Measurements from ENCODE around the gene BCDIN3D. TPM values are rescaled to one million over a fixed set of nuclear protein-coding genes. Genes with fewer than 3 reads are reported as not detected.

The BCDIN3D gene
- total RNA-seq, 1 experiment from 2014 or later = 5.8 TPM

GRCh38 chr12:49796606-49797448 lies 46.1 kb downstream of the BCDIN3D start:
- Histone ChIP-seq H3K27ac (ENCODE audit: low read length) (no peak overlapping the region), H2AFZ (ENCODE audit: low read length) (no peak overlapping the region), H3K36me3 (ENCODE audit: insufficient read depth, low read length) (no peaks in the 10 kb centered on the region), H3K79me2 (ENCODE audit: low read length) (no peaks in the 10 kb centered on the region), H3K9me3 (ENCODE audit: low read length) (no peaks in the 10 kb centered on the region), H3K4me2 (ENCODE audit: low read depth, low read length, poor library complexity, severe bottlenecking) (no peak overlapping the region), H3K9ac (ENCODE audit: low read length) (no peak overlapping the region), H3K27me3 (ENCODE audit: low read length) (no peaks in the 10 kb centered on the region), H3K4me1 (ENCODE audit: low read length) (no peaks in the 10 kb centered on the region), H3K4me3 (ENCODE audit: low read length) (no peak overlapping the region), H4K20me1 (ENCODE audit: insufficient read depth, low read depth, low read length) (no peaks in the 10 kb centered on the region), H3K9me2 (replicated peaks; ENCODE audit: insufficient read depth, low read length) (no peaks in the 10 kb centered on the region)
- DNase-seq = no peak

GRCh38 chr12:49796155-49796554 lies 46.8 kb downstream of the BCDIN3D start:
- Histone ChIP-seq H3K9me2 (replicated peaks; ENCODE audit: insufficient read depth, low read length) (no peaks in the 10 kb centered on the region), H3K79me2 (ENCODE audit: low read length) (no peaks in the 10 kb centered on the region), H3K9me3 (ENCODE audit: low read length) (no peaks in the 10 kb centered on the region), H3K9ac (ENCODE audit: low read length) (no peak overlapping the region), H2AFZ (ENCODE audit: low read length) (no peak overlapping the region), H3K36me3 (ENCODE audit: insufficient read depth, low read length) (no peaks in the 10 kb centered on the region), H3K27ac (ENCODE audit: low read length) (no peak overlapping the region), H3K4me1 (ENCODE audit: low read length) (no peaks in the 10 kb centered on the region), H3K4me2 (ENCODE audit: low read depth, low read length, poor library complexity, severe bottlenecking) (no peak overlapping the region), H3K27me3 (ENCODE audit: low read length) (no peaks in the 10 kb centered on the region), H4K20me1 (ENCODE audit: insufficient read depth, low read depth, low read length) (no peaks in the 10 kb centered on the region), H3K4me3 (ENCODE audit: low read length) (no peak overlapping the region)
- no peak for DNase-seq

- H3K4me3 ChIP-seq (ENCODE audit: low read length) = no peak overlapping the region
- no peaks in the 10 kb centered on the region for H3K79me2 ChIP-seq (ENCODE audit: low read length)
- no peaks in the 10 kb centered on the region for H3K4me1 ChIP-seq (ENCODE audit: low read length)
- no peaks in the 10 kb centered on the region for H4K20me1 ChIP-seq (ENCODE audit: insufficient read depth, low read depth, low read length)
- H3K27me3 ChIP-seq (ENCODE audit: low read length) = no peaks in the 10 kb centered on the region
- H3K9me2 ChIP-seq (replicated peaks; ENCODE audit: insufficient read depth, low read length) = no peaks in the 10 kb centered on the region
- H2AFZ ChIP-seq (ENCODE audit: low read length) = no peak overlapping the region
- no peak overlapping the region for H3K9ac ChIP-seq (ENCODE audit: low read length)
- DNase-seq = no peak
- no peak overlapping the region for H3K27ac ChIP-seq (ENCODE audit: low read length)
- no peak overlapping the region for H3K4me2 ChIP-seq (ENCODE audit: low read depth, low read length, poor library complexity, severe bottlenecking)
- H3K36me3 ChIP-seq (ENCODE audit: insufficient read depth, low read length) = no peaks in the 10 kb centered on the region
- no peaks in the 10 kb centered on the region for H3K9me3 ChIP-seq (ENCODE audit: low read length)
Measured at GRCh38 chr12:49795654-49796105, 47.2 kb downstream of the BCDIN3D start.

GRCh38 chr12:49794811-49795653 lies 47.9 kb downstream of the BCDIN3D start:
- Histone ChIP-seq H3K4me2 (ENCODE audit: low read depth, low read length, poor library complexity, severe bottlenecking) (no peak overlapping the region), H4K20me1 (ENCODE audit: insufficient read depth, low read depth, low read length) (no peaks in the 10 kb centered on the region), H3K9me2 (replicated peaks; ENCODE audit: insufficient read depth, low read length) (no peaks in the 10 kb centered on the region), H3K9ac (ENCODE audit: low read length) (no peak overlapping the region), H3K27me3 (ENCODE audit: low read length) (no peaks in the 10 kb centered on the region), H3K27ac (ENCODE audit: low read length) (no peak overlapping the region), H3K79me2 (ENCODE audit: low read length) (no peaks in the 10 kb centered on the region), H3K4me1 (ENCODE audit: low read length) (no peaks in the 10 kb centered on the region), H3K36me3 (ENCODE audit: insufficient read depth, low read length) (no peaks in the 10 kb centered on the region), H3K9me3 (ENCODE audit: low read length) (no peaks in the 10 kb centered on the region), H2AFZ (ENCODE audit: low read length) (no peak overlapping the region), H3K4me3 (ENCODE audit: low read length) (no peak overlapping the region)
- no peak for DNase-seq

GRCh38 chr12:49794021-49794420 lies 48.9 kb downstream of the BCDIN3D start:
- DNase-seq = no peak
- no peak overlapping the region for H2AFZ ChIP-seq (ENCODE audit: low read length)
- no peaks in the 10 kb centered on the region for H3K9me3 ChIP-seq (ENCODE audit: low read length)
- H3K27me3 ChIP-seq (ENCODE audit: low read length) = no peaks in the 10 kb centered on the region
- no peak overlapping the region for H3K4me3 ChIP-seq (ENCODE audit: low read length)
- H3K36me3 ChIP-seq (ENCODE audit: insufficient read depth, low read length) = no peaks in the 10 kb centered on the region; the same call in 1 of the 2 replicates
- no peak overlapping the region for H3K27ac ChIP-seq (ENCODE audit: low read length)
- no peak overlapping the region for H3K4me2 ChIP-seq (ENCODE audit: low read depth, low read length, poor library complexity, severe bottlenecking)
- no peaks in the 10 kb centered on the region for H3K9me2 ChIP-seq (replicated peaks; ENCODE audit: insufficient read depth, low read length)
- no peak overlapping the region for H3K9ac ChIP-seq (ENCODE audit: low read length)
- H4K20me1 ChIP-seq (ENCODE audit: insufficient read depth, low read depth, low read length) = no peaks in the 10 kb centered on the region
- no peaks in the 10 kb centered on the region for H3K79me2 ChIP-seq (ENCODE audit: low read length)
- H3K4me1 ChIP-seq (ENCODE audit: low read length) = no peaks in the 10 kb centered on the region

GRCh38 chr12:49793620-49794019 lies 49.3 kb downstream of the BCDIN3D start:
- no peaks in the 10 kb centered on the region for H4K20me1 ChIP-seq (ENCODE audit: insufficient read depth, low read depth, low read length)
- no peak for DNase-seq
- no peak overlapping the region for H2AFZ ChIP-seq (ENCODE audit: low read length)
- no peaks in the 10 kb centered on the region for H3K9me3 ChIP-seq (ENCODE audit: low read length)
- no peaks in the 10 kb centered on the region for H3K4me1 ChIP-seq (ENCODE audit: low read length)
- H3K79me2 ChIP-seq (ENCODE audit: low read length) = no peaks in the 10 kb centered on the region
- H3K9me2 ChIP-seq (replicated peaks; ENCODE audit: insufficient read depth, low read length) = no peaks in the 10 kb centered on the region
- H3K9ac ChIP-seq (ENCODE audit: low read length) = no peak overlapping the region
- no peak overlapping the region for H3K4me2 ChIP-seq (ENCODE audit: low read depth, low read length, poor library complexity, severe bottlenecking)
- H3K27ac ChIP-seq (ENCODE audit: low read length) = no peak overlapping the region
- H3K36me3 ChIP-seq (ENCODE audit: insufficient read depth, low read length) = no peaks in the 10 kb centered on the region; the same call in 1 of the 2 replicates
- H3K27me3 ChIP-seq (ENCODE audit: low read length) = no peaks in the 10 kb centered on the region
- no peak overlapping the region for H3K4me3 ChIP-seq (ENCODE audit: low read length)

- Histone ChIP-seq H3K79me2 (ENCODE audit: low read length) (no peaks in the 10 kb centered on the region), H3K4me1 (ENCODE audit: low read length) (no peaks in the 10 kb centered on the region), H4K20me1 (ENCODE audit: insufficient read depth, low read depth, low read length) (no peaks in the 10 kb centered on the region), H3K9me3 (ENCODE audit: low read length) (no peaks in the 10 kb centered on the region), H3K36me3 (ENCODE audit: insufficient read depth, low read length) (no peaks in the 10 kb centered on the region; the same call in 1 of the 2 replicates), H3K9ac (ENCODE audit: low read length) (no peak overlapping the region), H3K27me3 (ENCODE audit: low read length) (no peaks in the 10 kb centered on the region), H3K9me2 (replicated peaks; ENCODE audit: insufficient read depth, low read length) (no peaks in the 10 kb centered on the region), H3K4me3 (ENCODE audit: low read length) (no peak overlapping the region), H3K27ac (ENCODE audit: low read length) (no peak overlapping the region), H2AFZ (ENCODE audit: low read length) (no peak overlapping the region), H3K4me2 (ENCODE audit: low read depth, low read length, poor library complexity, severe bottlenecking) (no peak overlapping the region)
- DNase-seq = no peak
Measured at GRCh38 chr12:49792976-49793580, 49.8 kb downstream of the BCDIN3D start.
